Chondrocyte (in vitro differentiated cells): ENCODE measurements around the gene SF3A2. TPM values are rescaled to one million over a fixed set of nuclear protein-coding genes. Genes with fewer than 3 reads are reported as not detected.

Experiments used
- DNase-seq: peaks from one replicate; pipeline ENCODE4 v3.0.0; 2021; ENCODE audit warnings: mixed read lengths, low spot score
- H3K27ac Mint-ChIP-seq: one replicate; pipeline ENCODE4 v1.8.0; 2021; ENCODE audit warnings: mild to moderate bottlenecking, moderate library complexity, mixed read lengths; ENCODE audit not compliant: unreplicated experiment
- H3K27me3 Mint-ChIP-seq: 2 replicates; pipeline ENCODE4 v1.8.0; 2021; ENCODE audit warnings: low read depth, mixed read lengths
- H3K36me3 Mint-ChIP-seq: 2 replicates; pipeline ENCODE4 v1.8.0; 2021; ENCODE audit warnings: low read depth, mixed read lengths
- H3K4me1 Mint-ChIP-seq: 2 replicates; pipeline ENCODE4 v1.8.0; 2021; ENCODE audit warnings: low read depth, mild to moderate bottlenecking, mixed read lengths
- H3K4me3 Mint-ChIP-seq: one replicate; pipeline ENCODE4 v1.8.0; 2021; ENCODE audit warnings: mild to moderate bottlenecking, moderate library complexity, mixed read lengths; ENCODE audit not compliant: unreplicated experiment
- H3K9me3 Mint-ChIP-seq: 2 replicates; pipeline ENCODE4 v1.8.0; 2021; ENCODE audit warnings: low read depth, mixed read lengths
- CTCF ChIP-seq: fragments of 200-600 bp; sonication (generic); IDR thresholded peaks from 2 replicates; pipeline ENCODE4 v1.5.0; 2021; ENCODE audit warnings: antibody characterized with exemption, mild to moderate bottlenecking, moderate library complexity
- microRNA-seq: library from miRNA; unstranded; fragments of <30 nt; microRNA quantifications from one replicate; pipeline ENCODE4 v1.2.0, GENCODE V29; 2020; ENCODE audit warnings: borderline number of aligned reads
- total RNA-seq: library from RNA; stranded (reverse); gene quantifications from 3 replicates; pipeline ENCODE4 v1.2.1, GENCODE V29; 2021

The SF3A2 gene
- total RNA-seq, 1 donor from 2014 or later = 71.2 TPM

GRCh38 chr19:2290441-2291184, 54.0 kb downstream of the SF3A2 start:
- H3K27me3 Mint-ChIP-seq = peaks cover 13% of the 10 kb centered on the region
- no peak for DNase-seq
- peak overlapping the region; percentile 16 for H3K4me3 Mint-ChIP-seq

GRCh38 chr19:2291185-2291751, 54.6 kb downstream of the SF3A2 start:
- H3K27ac Mint-ChIP-seq = no peak overlapping the region
- H3K4me1 Mint-ChIP-seq = peaks cover 25% of the 10 kb centered on the region
- peak; percentile 27 for TF ChIP-seq CTCF
- H3K27me3 Mint-ChIP-seq = peaks cover 13% of the 10 kb centered on the region
- no peak for DNase-seq
- peak overlapping the region; percentile 16 for H3K4me3 Mint-ChIP-seq
- H3K36me3 Mint-ChIP-seq = no peaks in the 10 kb centered on the region
- no peaks in the 10 kb centered on the region for H3K9me3 Mint-ChIP-seq

More at GRCh38 chr19:2290441-2291184, 54.0 kb downstream of the SF3A2 start:
- Mint-ChIP-seq H3K4me1 (peaks cover 24% of the 10 kb centered on the region), H3K9me3 (no peaks in the 10 kb centered on the region), H3K27ac (no peak overlapping the region), H3K36me3 (no peaks in the 10 kb centered on the region)
- no peak for TF ChIP-seq CTCF

- no peaks in the 10 kb centered on the region for H3K9me3 Mint-ChIP-seq
- TF ChIP-seq CTCF = no peak
- no peak for DNase-seq
- H3K4me3 Mint-ChIP-seq = peak overlapping the region; percentile 50
- H3K27me3 Mint-ChIP-seq = peaks cover 2% of the 10 kb centered on the region
- no peaks in the 10 kb centered on the region for H3K36me3 Mint-ChIP-seq
- H3K4me1 Mint-ChIP-seq = peaks cover 22% of the 10 kb centered on the region
- peak overlapping the region; percentile 71 for H3K27ac Mint-ChIP-seq
Measured at GRCh38 chr19:2294687-2295335, 58.2 kb downstream of the SF3A2 start.

- no peak for DNase-seq
- peaks cover 20% of the 10 kb centered on the region for H3K4me1 Mint-ChIP-seq
- no peaks in the 10 kb centered on the region for H3K27me3 Mint-ChIP-seq
- H3K36me3 Mint-ChIP-seq = no peaks in the 10 kb centered on the region
- no peak overlapping the region for H3K27ac Mint-ChIP-seq
- no peak overlapping the region for H3K4me3 Mint-ChIP-seq
- TF ChIP-seq CTCF = no peak
- H3K9me3 Mint-ChIP-seq = no peaks in the 10 kb centered on the region
Measured at GRCh38 chr19:2296141-2296540, 59.5 kb downstream of the SF3A2 start.

Small RNAs within 50 kb of the gene (microRNA-seq; reads per million reads assigned to microRNA genes)
- gene MIR1227 (5.5 reads per million, percentile 4 among the genes with 10 or more reads in this experiment), gene MIR4321 (not detected)

Other genes with a start within 250 kb of the SF3A2 start
- 61.0 to 66.2 TPM (median 65.9 TPM) in 3 replicates for gene BTBD2, start 221.1 kb upstream of the SF3A2 start, total RNA-seq
- 32.8 to 127 TPM (median 125 TPM) in 3 replicates for gene MKNK2, start 185.6 kb upstream of the SF3A2 start, total RNA-seq
- gene MOB3A, start 140.5 kb upstream of the SF3A2 start, total RNA-seq = 34.6 to 48.0 TPM (median 45.5 TPM) in 3 replicates
- gene IZUMO4, start 139.9 kb upstream of the SF3A2 start, total RNA-seq = 2.4 to 3.9 TPM (median 3.2 TPM) in 3 replicates
- gene AP3D1, start 85.3 kb upstream of the SF3A2 start, total RNA-seq = 139 to 157 TPM (median 144 TPM) in 3 replicates
- gene DOT1L, start 72.9 kb upstream of the SF3A2 start, total RNA-seq = 24.0 to 26.2 TPM (median 24.9 TPM) in 3 replicates
- gene PLEKHJ1, start 495 bp upstream of the SF3A2 start, total RNA-seq = 36.6 to 45.4 TPM (median 42.4 TPM) in 3 replicates
- gene AMH, start 12.5 kb downstream of the SF3A2 start, total RNA-seq = 10.2 to 18.8 TPM (median 10.8 TPM) in 3 replicates
- gene JSRP1, start 19.6 kb downstream of the SF3A2 start, total RNA-seq = 0.42 to 0.51 TPM in 2 of 3 replicates, not detected in the other
- gene PEAK3, start 45.4 kb downstream of the SF3A2 start, total RNA-seq = 0.31 to 0.50 TPM (median 0.38 TPM) in 3 replicates
- 0.15 to 0.48 TPM in 2 of 3 replicates, not detected in the other for gene LINGO3, start 71.3 kb downstream of the SF3A2 start, total RNA-seq
- gene LSM7, start 91.8 kb downstream of the SF3A2 start, total RNA-seq = 73.9 to 88.1 TPM (median 76.2 TPM) in 3 replicates
- 48.9 to 67.0 TPM (median 51.4 TPM) in 3 replicates for gene SPPL2B, start 91.9 kb downstream of the SF3A2 start, total RNA-seq
- 0.15 to 0.26 TPM in 2 of 3 replicates, not detected in the other for gene TMPRSS9, start 123.4 kb downstream of the SF3A2 start, total RNA-seq
- gene TIMM13, start 190.8 kb downstream of the SF3A2 start, total RNA-seq = 74.6 to 100 TPM (median 76.1 TPM) in 3 replicates
- gene LMNB2, start 220.1 kb downstream of the SF3A2 start, total RNA-seq = 35.5 to 56.0 TPM (median 36.6 TPM) in 3 replicates
- gene GADD45B, start 239.3 kb downstream of the SF3A2 start, total RNA-seq = 177 to 258 TPM (median 181 TPM) in 3 replicates